ENCODE measurements around the gene PECR. TPM values are rescaled to one million over a fixed set of nuclear protein-coding genes. Genes with fewer than 3 reads are reported as not detected.

PECR gene
- total and polyA plus RNA-seq, 7 donors, result 1.9 to 4.8 (median 2.5) TPM

DNA sequence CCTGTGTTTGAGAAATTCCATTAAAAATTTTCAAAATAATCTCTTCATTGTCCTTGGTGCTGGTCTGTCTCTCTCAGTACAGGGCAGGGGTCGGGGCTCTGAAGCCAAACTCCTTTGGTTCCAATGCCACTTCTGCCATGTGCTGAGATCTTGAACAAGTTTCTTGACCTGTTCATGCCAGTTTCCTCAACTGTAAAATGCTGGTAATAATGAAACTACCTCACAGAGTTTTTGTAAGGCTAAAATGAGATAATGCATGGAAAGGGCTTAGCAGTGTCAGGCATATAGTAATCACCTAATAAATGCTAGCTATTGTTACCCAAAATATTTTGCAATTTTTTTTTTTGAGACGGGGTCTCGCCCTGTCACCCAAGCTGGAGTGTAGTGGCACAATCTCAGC lies 51.4 kb downstream of the PECR start:
- no peak overlapping the region for H3K4me3 ChIP-seq
- no peaks in the 10 kb centered on the region for H3K9me3 ChIP-seq
- WGBS, 3 donors, result 97 to 99% (median 97%) methylated on average over 3 of the region's 3 CpGs
- no peak for TF ChIP-seq CTCF (IDR thresholded peaks at IDR 0.05)
- H3K27ac ChIP-seq, result no peak overlapping the region
- ATAC-seq (no peak), DNase-seq (no peak)
- H3K36me3 ChIP-seq (ENCODE audit: insufficient read depth in 1 of 2, low read depth in 1 of 2), result peaks cover 2 to 6% of the 10 kb centered on the region in 2 donors
- H3K27me3 ChIP-seq (ENCODE audit: insufficient read depth in 3 of 3, low read length in 2 of 3), result no peaks in the 10 kb centered on the region
- intact Hi-C loops (cut with DNase I), result loop anchor here in 1 of 2 donors (10.0 kb wide), 1 partner anchor 635 kb away; no protein-coding TSS in a partner anchor
- no peaks in the 10 kb centered on the region for H3K4me1 ChIP-seq

DNA sequence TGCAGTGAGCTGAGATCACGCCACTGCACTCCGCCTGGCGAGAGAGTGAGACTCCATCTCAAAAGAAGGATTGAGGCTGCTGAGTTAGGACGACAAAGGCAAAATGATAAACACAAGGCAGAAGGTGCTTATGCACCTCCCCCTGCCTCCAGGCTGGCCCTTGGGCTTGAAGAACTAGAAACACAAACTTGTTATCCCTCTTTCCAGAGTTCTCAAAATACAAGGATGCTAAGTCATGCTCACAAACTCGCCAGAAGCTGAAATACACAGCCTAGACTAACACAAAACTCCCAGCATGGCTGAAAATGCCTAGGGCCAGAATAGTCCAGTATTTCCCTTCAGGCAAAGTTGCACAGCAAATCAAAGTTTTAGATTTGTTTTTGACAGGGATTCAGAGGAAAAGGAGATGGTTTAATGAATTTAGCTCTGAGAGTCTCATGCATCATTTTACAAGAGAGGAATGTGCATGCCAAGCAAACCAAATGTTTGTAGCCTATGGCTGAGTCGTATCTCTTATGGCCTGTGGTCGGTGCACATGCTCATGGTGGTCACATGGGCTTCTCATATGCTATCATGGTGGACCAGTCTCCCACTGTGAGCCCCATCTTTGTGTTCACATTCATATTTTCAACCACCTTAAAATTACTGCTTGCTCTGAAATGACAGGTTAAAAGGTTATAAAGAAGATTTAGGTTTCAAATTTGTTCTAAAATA lies 52.0 kb downstream of the PECR start:
- TF ChIP-seq CTCF (IDR thresholded peaks at IDR 0.05), result no peak
- DNase-seq (no peak), ATAC-seq (no peak)
- Histone ChIP-seq H3K4me3 (no peak overlapping the region), H3K4me1 (no peaks in the 10 kb centered on the region), H3K27ac (no peak overlapping the region), H3K27me3 (ENCODE audit: insufficient read depth in 3 of 3, low read length in 2 of 3) (no peaks in the 10 kb centered on the region), H3K36me3 (ENCODE audit: insufficient read depth in 1 of 2, low read depth in 1 of 2) (peaks cover 2 to 6% of the 10 kb centered on the region in 2 donors), H3K9me3 (no peaks in the 10 kb centered on the region)
- intact Hi-C loops (cut with DNase I), result loop anchor here in 1 of 2 donors (10.0 kb wide), 1 partner anchor 635 kb away; no protein-coding TSS in a partner anchor
- WGBS, 3 donors, result 91 to 93% (median 92%) methylated on average over 7 of the region's 7 CpGs

DNA sequence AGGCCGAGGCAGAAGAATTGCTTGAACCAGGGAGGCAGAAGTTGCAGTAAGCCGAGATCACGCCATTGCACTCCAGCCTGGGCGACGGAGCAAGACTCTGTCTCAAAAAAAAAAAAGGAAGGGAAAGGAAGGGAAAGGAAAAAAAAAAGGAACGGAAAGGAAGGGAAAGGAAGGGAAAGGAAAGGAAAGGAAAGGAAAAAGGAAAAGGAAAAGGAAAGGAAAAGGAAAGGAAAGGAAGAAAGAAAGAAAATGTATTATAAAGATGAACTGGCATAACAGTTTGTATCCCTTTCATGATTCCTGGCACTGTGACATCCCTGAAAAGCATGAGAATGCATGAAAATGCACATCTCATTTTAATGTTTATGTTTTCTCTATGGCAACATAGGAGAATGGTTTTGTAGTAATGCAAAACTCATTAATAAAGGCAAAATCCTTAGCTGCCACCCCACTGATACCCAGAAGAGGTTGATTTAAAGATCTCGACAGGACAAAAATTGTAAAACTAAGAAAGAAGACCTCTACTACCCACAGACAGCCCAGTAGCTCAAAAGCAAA lies 56.8 kb downstream of the PECR start:
- H3K4me1 ChIP-seq, result no peaks in the 10 kb centered on the region
- H3K27ac ChIP-seq, result no peak overlapping the region
- no peaks in the 10 kb centered on the region for H3K9me3 ChIP-seq
- ATAC-seq, result no peak
- intact Hi-C loops (cut with DNase I), result no loop called here
- 84 to 96% (median 95%) methylated on average over 7 of the region's 7 CpGs for WGBS, 3 donors
- no peaks in the 10 kb centered on the region for H3K27me3 ChIP-seq (ENCODE audit: insufficient read depth in 3 of 3, low read length in 2 of 3)
- H3K4me3 ChIP-seq, result no peak overlapping the region
- TF ChIP-seq CTCF (IDR thresholded peaks at IDR 0.05), result no peak
- peaks cover 2 to 5% of the 10 kb centered on the region in 2 donors for H3K36me3 ChIP-seq (ENCODE audit: insufficient read depth in 1 of 2, low read depth in 1 of 2)
- no peak for DNase-seq

DNA sequence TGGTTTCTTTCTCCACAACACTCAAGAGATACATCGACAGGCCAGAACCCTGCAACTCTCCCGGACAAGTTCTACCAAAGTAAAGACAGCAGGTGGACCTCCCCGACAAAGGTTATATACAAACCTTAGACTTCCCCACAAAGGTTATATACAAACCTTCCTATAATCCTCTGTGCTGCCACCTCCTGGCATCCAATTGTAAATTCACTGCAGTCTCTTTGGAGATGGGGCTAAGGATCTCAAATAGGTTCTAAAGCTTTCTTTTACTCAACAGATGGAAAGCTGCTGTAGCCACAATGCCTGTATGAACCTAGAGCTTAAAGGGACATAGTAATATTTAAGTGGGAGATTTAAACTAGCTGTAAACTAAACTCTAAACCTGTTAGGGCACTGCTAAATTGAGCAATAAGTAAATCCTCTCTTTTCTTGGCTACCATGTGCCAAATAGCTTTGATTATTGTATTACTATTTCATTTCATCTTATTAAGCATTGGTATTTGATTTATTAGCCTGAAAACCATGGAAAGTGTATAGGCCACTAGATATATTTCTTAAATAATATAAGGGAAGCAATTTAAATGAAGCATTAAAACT lies 58.5 kb downstream of the PECR start:
- Histone ChIP-seq H3K27ac (no peak overlapping the region), H3K36me3 (ENCODE audit: insufficient read depth in 1 of 2, low read depth in 1 of 2) (no peaks in the 10 kb centered on the region), H3K4me1 (no peaks in the 10 kb centered on the region), H3K9me3 (no peaks in the 10 kb centered on the region), H3K4me3 (no peak overlapping the region), H3K27me3 (ENCODE audit: insufficient read depth in 3 of 3, low read length in 2 of 3) (no peaks in the 10 kb centered on the region)
- DNase-seq (no peak), ATAC-seq (peak in 1 of 4 donors; percentile 62)
- WGBS, 3 donors, result 42 to 44% (median 43%) methylated on average over 3 of the region's 3 CpGs
- TF ChIP-seq CTCF (IDR thresholded peaks at IDR 0.05), result peak; percentile 53
- intact Hi-C loops (cut with DNase I), result loop anchor here in 1 of 2 donors (2.0 kb wide), 1 partner anchor 72 kb away; no protein-coding TSS in a partner anchor
